Non-pigmented ciliary epithelial cell (primary cell): Measurements from ENCODE around the gene IKBKE.
"Not testable (repeated sequence)": the region's sequence is repeated elsewhere in the genome, so short reads cannot be mapped to it uniquely, and the experiment has no call there.

Experiments used
- DNase-seq: peaks from one replicate; pipeline ENCODE4 v3.0.0-alpha.2; 2010; ENCODE audit warnings: low read depth

Gene IKBKE

GRCh38 chr1:206476058-206476457 is 5.8 kb downstream of the IKBKE start:
- no peak for DNase-seq

- no peak for DNase-seq
These were observed 6.3 kb downstream of the IKBKE start for GRCh38 chr1:206476591-206476990.

- DNase-seq: no peak
These were observed 6.8 kb downstream of the IKBKE start for GRCh38 chr1:206477110-206477509.

- no peak for DNase-seq
These were observed 7.5 kb downstream of the IKBKE start for GRCh38 chr1:206477581-206478380.

- no peak for DNase-seq
These were observed 8.5 kb downstream of the IKBKE start for GRCh38 chr1:206478746-206479145.

- no peak for DNase-seq
These were observed 9.2 kb downstream of the IKBKE start for GRCh38 chr1:206479183-206480125.

- no peak for DNase-seq
These were observed 9.9 kb downstream of the IKBKE start for GRCh38 chr1:206480211-206480610.

GRCh38 chr1:206482611-206483010 is 12.3 kb downstream of the IKBKE start:
- no peak for DNase-seq

- DNase-seq: not testable (repeated sequence)
These were observed 13.6 kb downstream of the IKBKE start for GRCh38 chr1:206483864-206484263.

GRCh38 chr1:206484901-206485300 is 14.6 kb downstream of the IKBKE start:
- no peak for DNase-seq

GRCh38 chr1:206486995-206487788 is 16.9 kb downstream of the IKBKE start:
- no peak for DNase-seq

GRCh38 chr1:206487970-206488369 is 17.7 kb downstream of the IKBKE start:
- no peak for DNase-seq

- no peak for DNase-seq
These were observed 18.2 kb downstream of the IKBKE start for GRCh38 chr1:206488466-206488865.

- no peak for DNase-seq
These were observed 19.9 kb downstream of the IKBKE start for GRCh38 chr1:206489980-206490770.

- DNase-seq: peak; percentile 67
These were observed 20.6 kb downstream of the IKBKE start for GRCh38 chr1:206490771-206491405.

GRCh38 chr1:206491616-206492015 is 21.3 kb downstream of the IKBKE start:
- DNase-seq: no peak

- no peak for DNase-seq
These were observed 22.3 kb downstream of the IKBKE start for GRCh38 chr1:206492589-206492988.

- no peak for DNase-seq
These were observed 23.0 kb downstream of the IKBKE start for GRCh38 chr1:206493279-206493678.

GRCh38 chr1:206495011-206495461 is 24.8 kb downstream of the IKBKE start:
- no peak for DNase-seq

GRCh38 chr1:206495493-206496046 is 25.3 kb downstream of the IKBKE start:
- DNase-seq: no peak
